ENCODE results near the gene DDX41. TPM values are rescaled to one million over a fixed set of nuclear protein-coding genes. Genes with fewer than 3 reads are reported as not detected.
A peak's percentile ranks its signal among the peaks of the same experiment; 100 is the strongest.

DDX41 gene
- total RNA-seq, 4 donors from 2014 or later = 63.4 to 96.5 (median 76.2) TPM

DNA sequence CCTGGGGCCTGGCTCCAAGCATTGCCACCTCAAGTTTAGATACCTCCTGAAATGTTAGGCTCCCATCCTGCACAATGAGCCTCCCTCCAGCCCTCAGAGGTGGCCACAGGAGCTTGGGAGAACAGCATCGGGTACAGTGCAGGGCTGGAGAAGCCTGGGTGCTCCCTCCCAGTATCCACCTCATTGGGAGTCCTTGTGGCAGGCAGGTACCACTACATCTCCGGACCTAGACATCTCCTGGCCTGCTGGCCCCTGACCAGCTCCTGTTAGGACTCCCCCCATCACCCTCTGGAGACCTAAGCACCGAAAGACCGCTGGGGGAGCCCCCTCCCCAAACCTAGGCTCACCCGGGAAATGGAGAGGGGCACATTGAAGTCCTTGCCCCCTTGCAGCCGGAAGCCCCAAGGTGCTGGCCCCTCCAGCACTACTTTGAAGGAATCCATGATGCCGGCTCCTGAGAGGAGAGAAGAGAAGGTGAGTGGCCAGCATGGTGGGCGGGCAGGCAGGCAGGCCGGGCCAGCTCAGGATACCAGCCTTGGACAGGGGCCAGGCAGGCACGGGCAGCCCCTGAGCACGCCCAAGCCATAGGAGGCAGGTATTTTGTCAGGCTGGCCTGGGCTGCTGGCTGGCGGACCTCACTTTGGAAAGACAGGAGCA lies 20.6 kb downstream of the DDX41 start:
- TF ChIP-seq POLR2A (IDR thresholded peaks at IDR 0.05) (no peak), CTCF (IDR thresholded peaks at IDR 0.05) (peak in 4 of 6 experiments; percentile 27 to 47 (median 29))
- Histone ChIP-seq H3K4me1 (peaks cover 43 to 84% (median 59%) of the 10 kb centered on the region in 3 donors), H3K27me3 (peaks cover 0 to 8% (median 0%) of the 10 kb centered on the region in 4 donors), H3K9me3 (no peaks in the 10 kb centered on the region), H3K36me3 (peaks cover 0 to 17% (median 4%) of the 10 kb centered on the region in 3 donors), H3K27ac (peak overlapping the region; percentile 90 to 98 (median 94)), H3K4me3 (peak overlapping the region; percentile 61 to 93 (median 76))
- 34% methylated on average over 6 of the region's 12 CpGs; no CpG with 5 or more reads in 1 of the 2 donors for WGBS, 2 donors
- intact Hi-C loops (cut with DNase I) = loop anchor here (10.0 kb wide), 1 partner anchor 181 kb away; the partner anchor contains the start of gene MXD3
- no peak for DNase-seq

GRCh38 chr5:177495243-177496060 lies 21.3 kb downstream of the DDX41 start:
- TF ChIP-seq CTCF (IDR thresholded peaks at IDR 0.05) (peak in 1 of 6 experiments; percentile 2), POLR2A (IDR thresholded peaks at IDR 0.05) (peak in 2 of 4 donors; percentile 27)
- H3K4me1 ChIP-seq = peaks cover 42 to 81% (median 52%) of the 10 kb centered on the region in 3 donors
- peaks cover 0 to 8% (median 0%) of the 10 kb centered on the region in 4 donors for H3K27me3 ChIP-seq
- H3K27ac ChIP-seq = peak overlapping the region; percentile 90 to 98 (median 94)
- H3K4me3 ChIP-seq = peak overlapping the region; percentile 61 to 93 (median 76)
- intact Hi-C loops (cut with DNase I) = loop anchor here (10.0 kb wide), 1 partner anchor 181 kb away; the partner anchor contains the start of gene MXD3
- WGBS, 2 donors = 33 to 72% methylated on average over 2 to 6 of the region's 14 CpGs
- DNase-seq = no peak
- peaks cover 0 to 24% (median 8%) of the 10 kb centered on the region in 3 donors for H3K36me3 ChIP-seq
- H3K9me3 ChIP-seq = no peaks in the 10 kb centered on the region

DNA sequence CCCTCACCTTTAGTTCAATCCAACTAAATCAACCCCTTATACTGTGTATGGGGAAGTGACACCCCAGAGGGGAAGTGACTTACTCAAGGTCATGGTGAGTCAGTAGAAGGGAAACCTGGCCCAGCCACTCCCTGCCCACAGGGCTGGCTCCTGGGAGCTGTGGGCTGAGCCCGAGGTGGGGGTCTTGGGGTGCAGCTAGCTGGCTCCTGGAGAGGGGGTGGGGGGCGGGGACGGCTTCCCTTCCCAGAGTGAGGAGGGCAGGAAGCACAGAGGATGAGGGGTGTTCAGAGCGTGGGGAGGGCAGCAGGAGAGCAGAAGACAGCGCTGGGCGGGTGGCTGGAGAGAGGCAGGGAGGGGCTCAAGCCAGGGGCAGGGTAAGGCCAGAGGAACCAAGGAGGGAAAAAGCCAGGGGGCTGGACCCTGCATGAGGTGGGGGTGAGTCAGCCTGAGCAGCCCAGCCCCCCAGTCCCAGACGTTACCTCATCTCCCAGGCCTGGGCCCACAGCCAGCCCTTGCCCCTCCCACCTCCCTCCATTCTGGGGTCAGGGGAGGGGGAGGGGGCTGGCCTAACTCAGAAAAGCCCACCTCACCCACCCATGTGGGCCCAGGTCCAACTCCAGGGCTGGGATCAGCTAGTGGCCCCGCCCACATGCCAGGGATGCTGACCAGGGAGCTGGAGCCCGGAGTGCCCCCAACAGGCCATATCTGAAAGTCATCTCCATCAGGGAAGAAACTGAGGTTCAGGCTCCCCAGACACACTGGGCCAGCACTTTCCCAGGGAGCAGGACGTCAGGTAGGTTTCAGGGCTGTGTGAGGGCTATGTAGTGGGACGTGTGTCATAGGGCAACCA lies 22.2 kb downstream of the DDX41 start:
- Histone ChIP-seq H3K27ac (peak overlapping the region; percentile 75 to 98 (median 93)), H3K36me3 (peaks cover 0 to 33% (median 8%) of the 10 kb centered on the region in 3 donors), H3K9me3 (no peaks in the 10 kb centered on the region), H3K27me3 (peaks cover 0 to 8% (median 0%) of the 10 kb centered on the region in 4 donors), H3K4me1 (peaks cover 42 to 79% (median 52%) of the 10 kb centered on the region in 3 donors), H3K4me3 (peak overlapping the region in 3 of 4 donors; percentile 69 to 93 (median 84))
- 38% methylated on average over 4 of the region's 11 CpGs; no CpG with 5 or more reads in 1 of the 2 donors for WGBS, 2 donors
- no peak for TF ChIP-seq POLR2A (IDR thresholded peaks at IDR 0.05)
- peak in 1 of 6 experiments; percentile 18 for TF ChIP-seq CTCF (IDR thresholded peaks at IDR 0.05)
- DNase-seq = no peak
- intact Hi-C loops (cut with DNase I) = loop anchor here (10.0 kb wide), 1 partner anchor 180 kb away; the partner anchor contains the start of gene MXD3

GRCh38 chr5:177493795-177494345 lies 22.9 kb downstream of the DDX41 start:
- H3K9me3 ChIP-seq = no peaks in the 10 kb centered on the region
- no peak for TF ChIP-seq CTCF (IDR thresholded peaks at IDR 0.05)
- no peak for TF ChIP-seq POLR2A (IDR thresholded peaks at IDR 0.05)
- H3K27me3 ChIP-seq = peaks cover 0 to 8% (median 0%) of the 10 kb centered on the region in 4 donors
- peaks cover 7 to 40% (median 8%) of the 10 kb centered on the region in 3 donors for H3K36me3 ChIP-seq
- WGBS, 2 donors = 73% methylated on average over 5 of the region's 5 CpGs
- intact Hi-C loops (cut with DNase I) = loop anchor here (10.0 kb wide), 1 partner anchor 179 kb away; the partner anchor contains the start of gene MXD3
- H3K4me1 ChIP-seq = peaks cover 42 to 79% (median 52%) of the 10 kb centered on the region in 3 donors
- no peak for DNase-seq
- H3K27ac ChIP-seq = peak overlapping the region; percentile 75 to 98 (median 93)
- H3K4me3 ChIP-seq = peak overlapping the region in 1 of 4 donors; percentile 93

Data from esophagus squamous epithelium (tissue), 5 donors.